HTERT RPE-1 (cell line): ENCODE data around the gene GAS6.

Experiments used
- in situ Hi-C: fragments of 300-500 bp; cut with MboI; formaldehyde crosslinking; loops from 4 replicates; pipeline ENCODE4 v1.14.3; 2020; ENCODE audit warnings: low sequenced_read_pairs

The GAS6 gene

GRCh38 chr13:113822266-113822665 lies 41.6 kb downstream of the GAS6 start:
- in situ Hi-C loops, result no loop called here

GRCh38 chr13:113821847-113822246 lies 42.0 kb downstream of the GAS6 start:
- in situ Hi-C loops, result no loop called here

- in situ Hi-C loops, result no loop called here
Measured at GRCh38 chr13:113820813-113821651, 42.8 kb downstream of the GAS6 start.

GRCh38 chr13:113819731-113820715 lies 43.9 kb downstream of the GAS6 start:
- in situ Hi-C loops, result no loop called here

GRCh38 chr13:113819341-113819730 lies 44.5 kb downstream of the GAS6 start:
- in situ Hi-C loops, result no loop called here

GRCh38 chr13:113818700-113819295 lies 45.1 kb downstream of the GAS6 start:
- in situ Hi-C loops, result no loop called here

- in situ Hi-C loops, result no loop called here
Measured at GRCh38 chr13:113817860-113818691, 45.8 kb downstream of the GAS6 start.

GRCh38 chr13:113816946-113817859 lies 46.7 kb downstream of the GAS6 start:
- in situ Hi-C loops, result no loop called here

GRCh38 chr13:113816254-113816929 lies 47.5 kb downstream of the GAS6 start:
- in situ Hi-C loops, result no loop called here

GRCh38 chr13:113815151-113816058 lies 48.5 kb downstream of the GAS6 start:
- in situ Hi-C loops, result no loop called here

- in situ Hi-C loops, result no loop called here
Measured at GRCh38 chr13:113814435-113814821, 49.4 kb downstream of the GAS6 start.

- in situ Hi-C loops, result no loop called here
Measured at GRCh38 chr13:113813749-113814434, 50.0 kb downstream of the GAS6 start.

- in situ Hi-C loops, result no loop called here
Measured at GRCh38 chr13:113813070-113813748, 50.7 kb downstream of the GAS6 start.

GRCh38 chr13:113812178-113813040 lies 51.5 kb downstream of the GAS6 start:
- in situ Hi-C loops, result no loop called here

- in situ Hi-C loops, result no loop called here
Measured at GRCh38 chr13:113811081-113811928, 52.6 kb downstream of the GAS6 start.
